Measurements from ENCODE around the gene LCN1. TPM values are rescaled to one million over a fixed set of nuclear protein-coding genes. Genes with fewer than 3 reads are reported as not detected.
"Not testable (repeated sequence)": the region's sequence is repeated elsewhere in the genome, so short reads cannot be mapped to it uniquely, and the experiment has no call there.

Gene LCN1
- total and polyA plus RNA-seq, 2 of the 4 experiments (the other 2 are of a cell fraction) = not detected

GRCh38 chr9:135543262-135543894 is 22.1 kb downstream of the LCN1 start:
- H2BK20ac ChIP-seq (ENCODE audit: low read depth, low read length); H3K18ac ChIP-seq (ENCODE audit: low read depth, low read length); H2AK9ac ChIP-seq (replicated peaks; ENCODE audit: low read depth, low read length, poor library complexity); H2AFZ ChIP-seq (replicated peaks; ENCODE audit: low read length, poor library complexity); intact Hi-C loops (cut with micrococcal nuclease); H3K9me1 ChIP-seq (ENCODE audit: insufficient read depth, low read length); H3K4me2 ChIP-seq (ENCODE audit: low read depth, low read length); H3K27ac ChIP-seq (ENCODE audit: insufficient read depth, low read length); dilution Hi-C loops (cut with HindIII; ENCODE audit: low sequenced_read_pairs, unreplicated experiment); POLR2A ChIA-PET (ENCODE audit: unreplicated experiment); H4K5ac ChIP-seq (ENCODE audit: low read depth, low read length); H3K9me3 ChIP-seq (ENCODE audit: control insufficient read depth, insufficient read depth, low read length); H3K4me1 ChIP-seq (ENCODE audit: control insufficient read depth, insufficient read depth, low read length); ATAC-seq (ENCODE audit: low read depth); H3K4me3 ChIP-seq (ENCODE audit: insufficient read depth, low read depth, low read length); H3K27me3 ChIP-seq (ENCODE audit: control insufficient read depth, insufficient read depth, low read length); H2AK5ac ChIP-seq (ENCODE audit: low read depth, low read length); H4K91ac ChIP-seq (ENCODE audit: insufficient read depth, low read depth, low read length); in situ Hi-C loops (cut with MboI; ENCODE audit: low sequenced_read_pairs); H3K23ac ChIP-seq (ENCODE audit: low read depth, low read length); H2BK120ac ChIP-seq (ENCODE audit: low read depth, low read length); H2BK15ac ChIP-seq (ENCODE audit: low read depth, low read length); H2BK5ac ChIP-seq (ENCODE audit: low read depth, low read length, poor library complexity, severe bottlenecking); H3K9ac ChIP-seq (ENCODE audit: low read depth, low read length); H3K4ac ChIP-seq (ENCODE audit: low read depth, low read length); BruUV-seq (replicated peaks); H3K56ac ChIP-seq (ENCODE audit: extremely low read depth, insufficient read depth, low read length); H3K36me3 ChIP-seq (ENCODE audit: control insufficient read depth, insufficient read depth, low read length); H4K8ac ChIP-seq (ENCODE audit: low read depth in 2 of 2, low read length in 2 of 2); H3K79me1 ChIP-seq (ENCODE audit: low read depth in 1 of 2, low read length in 2 of 2); H4K20me1 ChIP-seq (ENCODE audit: insufficient read depth, low read length); H3K14ac ChIP-seq (replicated peaks; ENCODE audit: low read depth, low read length): not testable (repeated sequence)
- WGBS, 2 experiments (ENCODE audit: extremely low coverage in 2 of 2, insufficient read length in 1 of 2) = 9% methylated on average over 4 of the region's 8 CpGs; no CpG with 5 or more reads in 1 of the 2 experiments
- peak; percentile 17 for DNase-seq
- CTCF ChIA-PET = interaction anchor here (0.6 kb wide), 1 partner anchor 43 kb away, joined by 3 read pairs; no protein-coding TSS in a partner anchor

Measured in IMR-90 (cell line).